ENCODE measurements around the gene TCFL5.

Gene TCFL5

GRCh38 chr20:62895539-62895938, 33.9 kb upstream of the TCFL5 start:
- no peak for DNase-seq (ENCODE audit: low spot score)

DNA sequence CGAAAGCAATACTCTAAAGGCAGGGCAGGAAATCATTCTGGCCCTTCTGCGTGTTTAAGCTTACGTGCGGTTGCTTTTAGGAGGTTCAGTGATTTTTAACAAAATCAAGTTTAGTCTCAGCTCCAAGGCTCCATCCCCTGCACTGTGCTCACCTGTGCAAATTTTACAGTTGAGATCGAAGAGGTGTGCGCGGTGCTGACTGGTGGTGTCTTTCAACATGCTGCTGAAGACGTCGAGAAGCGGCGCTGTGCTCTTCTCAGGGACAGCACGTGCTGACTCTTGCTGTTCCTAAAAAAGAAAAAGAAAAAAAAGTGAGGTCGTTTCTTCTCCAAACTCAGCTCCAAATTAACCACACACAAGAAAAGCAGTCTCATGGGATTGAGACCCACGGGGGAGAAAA, 32.6 kb upstream of the TCFL5 start:
- DNase-seq (ENCODE audit: low spot score): no peak

DNA sequence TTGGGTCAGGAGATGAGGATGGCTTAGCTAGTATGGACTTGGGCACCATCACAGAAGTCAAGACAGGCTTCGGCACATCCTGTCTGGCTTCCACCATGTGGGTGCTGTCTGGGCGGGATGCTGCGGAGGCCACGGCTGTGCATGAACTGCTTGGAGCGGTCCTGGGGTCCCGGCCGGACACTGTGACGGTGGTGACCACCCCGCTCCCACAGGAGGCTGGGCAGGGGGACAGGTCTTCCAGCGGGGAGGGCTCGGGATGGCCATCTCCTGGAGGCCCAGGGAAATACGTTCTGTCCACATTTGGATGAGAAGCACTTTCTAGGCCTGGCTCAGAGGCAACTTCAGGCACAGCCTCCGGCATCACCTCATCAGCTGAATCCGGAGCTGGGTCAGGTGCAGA, 32.1 kb upstream of the TCFL5 start:
- no peak for DNase-seq (ENCODE audit: low spot score)

GRCh38 chr20:62892348-62893304, 31.0 kb upstream of the TCFL5 start:
- no peak for DNase-seq (ENCODE audit: low spot score)

DNA sequence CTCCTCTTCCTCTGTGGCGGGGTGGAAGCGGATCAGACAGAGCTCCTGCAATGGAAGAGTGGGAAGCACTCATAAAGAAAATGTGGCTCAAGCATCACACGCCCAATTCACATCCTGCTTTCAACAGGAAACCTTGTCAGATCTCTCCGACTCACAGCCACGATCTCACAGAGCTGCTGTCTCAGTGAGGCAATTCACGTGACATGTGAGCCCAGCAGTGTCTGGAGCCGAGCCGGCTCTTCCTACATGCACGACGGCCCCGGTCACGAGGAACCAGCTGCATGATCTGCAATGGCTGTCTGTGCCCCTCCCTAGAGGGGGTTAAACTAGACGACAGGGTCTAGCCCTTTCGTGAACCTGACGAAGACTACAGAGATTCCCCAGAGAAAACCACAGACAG, 29.5 kb upstream of the TCFL5 start:
- DNase-seq (ENCODE audit: low spot score): no peak

DNA sequence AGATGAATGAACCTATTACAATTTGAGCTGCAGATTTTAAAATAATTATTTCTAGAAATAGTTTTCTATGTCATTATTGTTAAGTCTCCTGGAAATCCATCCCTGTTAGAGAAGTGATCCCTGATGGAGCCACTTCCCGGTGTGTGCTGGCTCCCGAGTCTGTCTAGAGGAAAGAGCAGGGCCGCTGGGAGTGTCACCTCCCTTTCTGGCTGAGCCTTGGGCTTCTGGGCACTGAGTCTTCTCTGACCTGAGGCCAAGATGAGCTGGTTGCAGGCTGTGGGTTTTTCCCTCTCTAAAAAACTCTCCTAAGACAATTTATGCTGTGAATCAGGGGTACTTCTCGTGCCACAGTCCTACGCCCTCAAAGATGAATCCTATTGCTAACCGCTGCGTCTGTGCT, 28.8 kb upstream of the TCFL5 start:
- DNase-seq (ENCODE audit: low spot score): peak; percentile 31

GRCh38 chr20:62889871-62890270, 28.2 kb upstream of the TCFL5 start:
- no peak for DNase-seq (ENCODE audit: low spot score)

DNA sequence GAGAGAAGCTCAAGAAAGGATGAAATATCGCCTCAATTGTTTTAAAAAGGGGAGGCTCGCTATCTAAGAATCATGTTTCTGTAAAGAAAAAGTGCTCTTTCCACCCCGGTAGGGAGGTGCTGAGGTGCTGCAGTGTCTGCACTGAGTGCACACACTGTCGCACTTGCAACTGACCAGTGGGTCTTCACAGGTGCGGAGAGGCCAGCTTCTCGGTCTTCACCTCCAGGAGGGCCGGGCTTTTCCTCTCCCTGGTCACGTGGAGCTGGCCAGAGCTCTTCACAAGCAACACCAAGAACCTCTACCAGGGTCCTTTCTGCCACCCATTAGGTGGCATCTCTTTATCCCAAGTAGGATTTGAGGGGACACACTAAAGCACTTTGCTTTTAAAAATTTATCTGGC, 27.8 kb upstream of the TCFL5 start:
- no peak for DNase-seq (ENCODE audit: low spot score)

- no peak for DNase-seq (ENCODE audit: low spot score)
Observed at GRCh38 chr20:62888910-62889309, 27.3 kb upstream of the TCFL5 start.

GRCh38 chr20:62888406-62888805, 26.8 kb upstream of the TCFL5 start:
- DNase-seq (ENCODE audit: low spot score): no peak

- DNase-seq (ENCODE audit: low spot score): no peak
Observed at GRCh38 chr20:62887860-62888239, 26.2 kb upstream of the TCFL5 start.

DNA sequence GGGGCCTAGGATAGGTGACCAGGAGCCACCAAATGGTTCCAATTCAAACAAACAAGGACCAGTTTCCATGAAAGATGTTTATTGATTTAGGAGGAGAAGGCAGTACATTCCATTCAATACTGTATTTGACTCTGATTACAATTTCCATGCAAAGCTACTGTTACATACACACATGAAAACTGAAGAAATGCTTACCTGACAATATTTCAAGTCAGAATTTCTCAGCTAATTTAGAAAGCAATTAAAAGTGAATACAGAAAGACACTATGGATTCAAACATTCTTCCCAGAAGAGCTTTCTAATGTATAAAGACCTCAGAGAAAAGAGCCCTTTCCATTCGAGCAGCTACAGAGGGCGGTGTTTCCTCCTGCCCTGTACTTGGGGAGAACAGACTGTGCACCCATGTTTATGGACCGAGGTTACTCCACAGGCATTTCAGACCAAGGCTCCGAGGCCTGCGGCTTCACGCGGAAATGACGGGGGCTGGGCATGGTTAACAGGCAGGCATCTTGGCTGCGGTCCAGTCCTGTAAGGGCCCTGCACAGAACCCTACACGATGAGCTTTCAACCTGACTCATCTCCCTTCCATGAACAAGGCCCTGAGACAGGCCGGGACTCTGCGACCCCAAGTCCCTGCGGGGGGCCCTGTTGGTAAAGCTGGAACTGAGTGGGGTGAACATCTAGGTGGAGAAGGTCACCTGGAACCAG, 25.7 kb upstream of the TCFL5 start:
- DNase-seq (ENCODE audit: low spot score): peak; percentile 39

DNA sequence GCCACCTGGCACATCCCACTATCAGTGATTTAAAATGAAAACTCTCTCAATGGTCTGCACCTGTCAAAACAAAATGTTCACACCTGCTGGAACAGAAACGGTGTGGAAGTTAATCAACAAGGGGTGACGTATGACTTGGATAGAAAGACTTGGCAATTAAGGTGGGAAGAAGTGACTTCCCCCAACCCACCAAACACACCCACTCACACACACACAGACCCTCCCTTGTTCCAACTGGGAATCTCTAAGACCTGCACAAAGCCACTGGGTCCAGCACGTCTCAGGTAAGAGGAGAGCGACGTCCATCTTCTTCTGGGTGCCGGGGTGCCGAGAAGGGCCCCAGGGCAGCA, 25.1 kb upstream of the TCFL5 start:
- DNase-seq (ENCODE audit: low spot score): no peak

GRCh38 chr20:62885896-62886708, 24.5 kb upstream of the TCFL5 start:
- no peak for DNase-seq (ENCODE audit: low spot score)

DNA sequence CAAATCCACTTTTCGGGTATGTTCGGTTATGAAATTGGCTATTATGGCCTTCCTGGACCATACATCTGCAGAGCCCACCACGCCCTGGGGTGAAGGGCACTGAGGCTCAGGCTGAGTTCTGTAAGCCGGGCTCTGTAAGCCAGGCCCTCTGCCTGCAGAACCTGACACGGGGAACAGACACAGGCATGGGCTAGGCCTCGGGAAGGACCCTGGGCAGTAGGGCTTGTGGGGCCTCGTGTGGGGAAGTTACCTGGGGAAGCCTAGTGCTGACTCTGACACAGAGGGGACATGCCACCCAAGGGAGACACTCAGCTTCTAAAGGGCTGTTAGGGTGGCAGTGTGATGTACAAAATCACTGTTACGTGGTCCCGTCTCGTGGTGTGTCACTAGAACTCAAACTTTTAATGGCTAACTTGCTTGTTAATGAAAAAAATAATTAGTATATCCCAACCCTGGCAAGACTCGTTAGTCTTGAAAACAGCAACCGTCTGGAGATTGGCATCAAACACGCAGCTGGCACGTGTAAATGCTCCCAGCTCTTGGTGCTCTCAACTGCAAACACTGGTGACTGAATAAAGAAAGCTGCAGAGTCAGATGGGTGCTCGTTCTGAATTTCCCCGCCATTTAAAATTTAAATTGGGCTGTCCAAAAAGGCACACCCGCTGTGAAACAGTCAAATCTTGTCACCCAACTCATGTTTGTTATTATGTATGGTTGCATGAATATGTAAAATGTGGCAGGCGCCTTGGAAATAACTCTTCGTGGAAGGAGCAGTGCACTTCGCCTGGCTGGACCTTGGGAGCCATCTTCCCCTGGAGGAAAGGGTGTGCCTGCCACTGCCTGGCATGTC, 23.6 kb upstream of the TCFL5 start:
- no peak for DNase-seq (ENCODE audit: low spot score)

DNA sequence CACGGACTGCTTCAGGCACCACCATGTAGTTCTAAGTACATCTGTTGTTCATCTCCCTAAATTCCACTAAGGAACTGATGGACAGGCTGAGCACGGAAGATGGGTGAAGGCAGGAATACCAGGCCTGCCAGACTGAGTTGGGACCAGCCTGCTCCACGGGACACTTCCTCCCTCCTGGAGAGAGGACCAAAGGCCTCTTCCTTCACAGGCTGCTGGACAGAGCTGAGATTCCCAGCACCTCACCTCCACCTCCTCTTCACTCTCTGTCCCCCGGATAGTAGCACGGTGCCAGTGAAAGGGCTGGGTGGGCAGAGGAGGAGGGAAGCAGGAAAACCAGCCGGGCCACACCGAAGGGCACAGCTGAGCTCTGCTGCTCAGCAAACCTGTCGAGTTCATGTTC, 22.9 kb upstream of the TCFL5 start:
- DNase-seq (ENCODE audit: low spot score): no peak

DNA sequence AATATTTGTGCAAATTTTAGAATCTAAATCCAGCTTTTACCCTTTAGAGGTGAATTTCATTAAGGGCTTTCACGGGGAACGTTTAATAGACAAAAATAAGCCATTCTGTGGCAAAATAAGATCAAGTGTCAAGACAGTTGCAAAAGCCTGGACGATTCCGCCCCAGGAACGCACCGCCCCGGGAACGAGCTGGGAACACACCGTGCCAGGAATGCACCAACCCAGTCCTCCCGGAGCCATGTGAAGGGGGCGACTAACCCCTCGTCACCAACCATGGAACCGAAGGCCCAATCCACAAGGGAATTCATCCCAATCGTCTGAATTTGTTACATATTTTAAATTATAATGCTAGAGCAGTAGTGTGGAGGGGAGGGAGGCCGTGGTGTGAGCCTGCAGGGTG, 20.8 kb upstream of the TCFL5 start:
- DNase-seq (ENCODE audit: low spot score): no peak

GRCh38 chr20:62881662-62882395, 20.2 kb upstream of the TCFL5 start:
- DNase-seq (ENCODE audit: low spot score): no peak

DNA sequence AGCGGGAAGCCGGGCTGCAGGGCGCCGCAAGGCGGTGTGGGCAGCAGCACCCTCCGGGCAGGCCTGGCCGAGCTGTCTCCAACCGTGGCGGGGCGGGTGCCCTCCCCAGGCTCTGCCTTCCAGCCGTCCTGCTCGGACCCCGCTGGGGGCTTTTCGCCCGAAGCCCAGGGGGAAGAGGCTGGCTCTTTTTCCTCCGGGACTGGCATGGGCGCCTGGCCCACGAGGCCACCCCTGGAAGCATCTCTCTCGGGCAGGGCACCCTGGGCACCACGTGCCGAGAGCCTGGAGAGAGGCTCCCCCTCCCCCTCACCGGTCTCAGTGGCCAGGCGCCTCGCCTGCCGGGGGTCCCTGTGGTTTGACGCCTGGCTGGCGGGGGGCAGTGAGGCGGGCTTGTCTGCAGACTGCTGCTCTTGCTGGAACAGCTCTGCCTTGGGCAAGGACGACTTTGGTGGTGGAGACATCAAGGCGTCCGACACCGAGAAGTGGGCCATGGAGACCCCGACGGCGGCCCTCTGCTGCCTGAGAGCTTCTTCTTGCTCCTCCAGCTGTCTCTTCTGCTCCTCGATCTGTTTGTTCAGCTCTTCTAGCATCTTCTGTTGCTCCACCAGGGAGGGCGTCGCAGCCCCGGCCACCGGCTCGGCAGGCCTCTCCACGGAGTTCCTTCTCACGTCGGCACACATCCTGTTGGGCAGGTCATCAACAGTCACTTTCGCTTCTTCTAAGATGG, 19.5 kb upstream of the TCFL5 start:
- DNase-seq (ENCODE audit: low spot score): no peak

Data from Ammon's horn (tissue), 1 donor.